Measurements from ENCODE around the gene KCTD20.
"Not testable (repeated sequence)": the region's sequence is repeated elsewhere in the genome, so short reads cannot be mapped to it uniquely, and the experiment has no call there.

Gene KCTD20

GRCh38 chr6:36430351-36430750, 12.4 kb upstream of the KCTD20 start:
- DNase-seq (no peak), ATAC-seq (replicated peaks) (no peak)
- H3K9me3 Mint-ChIP-seq: no peaks in the 10 kb centered on the region
- no peaks in the 10 kb centered on the region for H3K27me3 Mint-ChIP-seq
- no peaks in the 10 kb centered on the region for H3K4me1 Mint-ChIP-seq (ENCODE audit: low read depth in 2 of 2)
- no peaks in the 10 kb centered on the region for H3K36me3 Mint-ChIP-seq (ENCODE audit: insufficient read depth)
- no peak overlapping the region for H3K27ac Mint-ChIP-seq
- no peak overlapping the region for H3K4me3 Mint-ChIP-seq

GRCh38 chr6:36431197-36431596, 11.6 kb upstream of the KCTD20 start:
- H3K9me3 Mint-ChIP-seq: no peaks in the 10 kb centered on the region
- H3K27ac Mint-ChIP-seq: no peak overlapping the region
- H3K36me3 Mint-ChIP-seq (ENCODE audit: insufficient read depth): no peaks in the 10 kb centered on the region
- no peaks in the 10 kb centered on the region for H3K27me3 Mint-ChIP-seq
- no peak overlapping the region for H3K4me3 Mint-ChIP-seq
- DNase-seq (no peak), ATAC-seq (replicated peaks) (no peak)
- no peaks in the 10 kb centered on the region for H3K4me1 Mint-ChIP-seq (ENCODE audit: low read depth in 2 of 2)

DNA sequence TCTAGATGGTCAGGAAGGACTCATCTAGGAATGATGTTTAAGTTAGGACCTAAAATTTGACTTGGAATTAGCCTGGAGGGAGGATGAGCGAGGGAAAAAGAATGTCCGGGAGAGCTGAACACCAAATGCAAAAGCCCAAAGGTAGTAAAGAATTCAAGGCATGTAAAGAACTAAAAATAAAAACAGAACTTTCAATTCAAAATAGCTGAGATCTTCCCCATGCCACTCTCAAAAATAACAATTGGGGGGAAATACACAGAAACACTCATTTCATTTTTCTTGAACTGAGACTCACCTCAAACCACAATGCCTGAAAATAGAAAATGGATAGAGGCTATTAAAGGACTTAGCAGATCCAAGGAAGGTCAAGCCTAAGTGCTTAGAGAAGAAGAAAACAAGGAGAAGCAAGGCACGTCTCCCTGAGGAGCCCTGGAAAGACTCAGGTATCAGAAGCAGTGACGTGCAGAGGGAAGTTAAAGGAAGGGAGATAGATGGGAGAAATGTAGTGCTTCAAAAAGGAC, 10.6 kb upstream of the KCTD20 start:
- no peaks in the 10 kb centered on the region for H3K27me3 Mint-ChIP-seq
- no peaks in the 10 kb centered on the region for H3K9me3 Mint-ChIP-seq
- no peaks in the 10 kb centered on the region for H3K4me1 Mint-ChIP-seq (ENCODE audit: low read depth in 2 of 2)
- H3K4me3 Mint-ChIP-seq: no peak overlapping the region
- no peaks in the 10 kb centered on the region for H3K36me3 Mint-ChIP-seq (ENCODE audit: insufficient read depth)
- H3K27ac Mint-ChIP-seq: no peak overlapping the region
- DNase-seq (no peak), ATAC-seq (replicated peaks) (no peak)

GRCh38 chr6:36436466-36436865, 6.3 kb upstream of the KCTD20 start:
- no peaks in the 10 kb centered on the region for H3K27me3 Mint-ChIP-seq
- H3K9me3 Mint-ChIP-seq: no peaks in the 10 kb centered on the region
- peaks cover 4 to 5% of the 10 kb centered on the region in 2 donors for H3K4me1 Mint-ChIP-seq (ENCODE audit: low read depth in 2 of 2)
- DNase-seq: no peak
- H3K36me3 Mint-ChIP-seq (ENCODE audit: insufficient read depth): peaks cover 1% of the 10 kb centered on the region
- ATAC-seq (replicated peaks): no peak
- no peak overlapping the region for H3K27ac Mint-ChIP-seq
- H3K4me3 Mint-ChIP-seq: no peak overlapping the region

GRCh38 chr6:36441307-36441894, 1.4 kb upstream of the KCTD20 start:
- peak; percentile 69 for ATAC-seq (replicated peaks)
- H3K36me3 Mint-ChIP-seq (ENCODE audit: insufficient read depth): peaks cover 16% of the 10 kb centered on the region
- no peaks in the 10 kb centered on the region for H3K27me3 Mint-ChIP-seq
- peak overlapping the region; percentile 93 to 96 for H3K4me3 Mint-ChIP-seq
- H3K27ac Mint-ChIP-seq: peak overlapping the region; percentile 83 to 98
- peak; percentile 64 to 70 (median 68) for DNase-seq
- H3K4me1 Mint-ChIP-seq (ENCODE audit: low read depth in 2 of 2): peaks cover 22 to 36% of the 10 kb centered on the region in 2 donors
- H3K9me3 Mint-ChIP-seq: no peaks in the 10 kb centered on the region

DNA sequence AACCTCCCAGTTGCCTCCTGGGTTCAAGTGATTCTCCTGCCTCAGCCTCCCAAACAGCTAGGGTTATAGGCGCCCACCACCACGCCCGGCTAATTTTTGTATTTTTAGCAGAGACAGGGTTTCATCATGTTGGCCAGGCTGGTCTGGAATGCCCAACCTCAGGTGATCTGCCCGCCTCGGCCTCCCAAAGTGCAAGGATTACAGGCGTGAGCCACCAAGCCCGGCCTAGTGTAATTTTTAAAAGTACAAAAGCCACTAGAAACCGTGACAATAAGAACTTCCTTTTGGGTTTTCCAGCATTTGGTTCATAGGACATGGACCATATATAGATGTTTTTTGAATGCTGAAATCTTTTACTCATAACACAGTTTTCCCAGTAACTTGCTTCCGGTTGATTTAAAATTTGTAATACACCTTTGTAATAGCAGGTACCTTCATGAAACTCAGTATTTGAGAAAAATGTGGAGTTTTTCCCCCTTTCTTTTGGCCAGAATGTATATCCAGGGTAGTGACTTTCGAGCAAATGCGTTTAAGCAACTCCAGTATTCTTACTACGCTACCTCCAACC, 613 bp upstream of the KCTD20 start:
- DNase-seq (no peak), ATAC-seq (replicated peaks) (no peak)
- Mint-ChIP-seq H3K9me3 (no peaks in the 10 kb centered on the region), H3K27me3 (no peaks in the 10 kb centered on the region), H3K4me3 (peak overlapping the region; percentile 93 to 96), H3K27ac (peak overlapping the region; percentile 95 to 98), H3K4me1 (ENCODE audit: low read depth in 2 of 2) (peaks cover 23 to 36% of the 10 kb centered on the region in 2 donors), H3K36me3 (ENCODE audit: insufficient read depth) (peaks cover 16% of the 10 kb centered on the region)

- peak overlapping the region; percentile 93 to 96 for H3K4me3 Mint-ChIP-seq
- no peaks in the 10 kb centered on the region for H3K9me3 Mint-ChIP-seq
- ATAC-seq (replicated peaks): no peak
- DNase-seq: peak in 1 of 3 experiments; percentile 14
- H3K27ac Mint-ChIP-seq: peak overlapping the region; percentile 95 to 98
- peaks cover 16% of the 10 kb centered on the region for H3K36me3 Mint-ChIP-seq (ENCODE audit: insufficient read depth)
- H3K4me1 Mint-ChIP-seq (ENCODE audit: low read depth in 2 of 2): peaks cover 26 to 42% of the 10 kb centered on the region in 2 donors
- no peaks in the 10 kb centered on the region for H3K27me3 Mint-ChIP-seq
Observed at GRCh38 chr6:36443471-36444428, 950 bp downstream of the KCTD20 start.

DNA sequence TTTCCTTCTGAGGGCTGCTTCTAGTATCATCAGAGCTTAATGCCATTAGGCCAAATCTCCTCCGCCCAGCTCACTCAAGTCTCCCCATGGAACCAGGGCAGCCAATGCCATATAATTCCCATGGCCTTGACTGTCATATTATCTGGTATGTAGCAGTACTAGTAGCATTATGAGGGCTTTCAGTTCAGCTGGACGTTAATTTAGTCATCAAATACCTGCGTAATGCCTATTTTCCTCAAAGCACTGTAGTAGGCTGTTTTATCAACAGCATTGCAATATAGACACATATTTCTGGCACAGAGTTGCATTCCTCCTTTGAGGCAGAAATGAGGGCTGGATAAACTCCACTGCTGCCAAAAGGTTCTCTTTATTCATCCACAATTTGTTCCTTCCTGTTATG, 1.7 kb downstream of the KCTD20 start:
- Mint-ChIP-seq H3K36me3 (ENCODE audit: insufficient read depth) (peaks cover 16% of the 10 kb centered on the region), H3K9me3 (no peaks in the 10 kb centered on the region), H3K4me1 (ENCODE audit: low read depth in 2 of 2) (peaks cover 27 to 43% of the 10 kb centered on the region in 2 donors), H3K27me3 (no peaks in the 10 kb centered on the region), H3K27ac (peak overlapping the region; percentile 95 to 98), H3K4me3 (peak overlapping the region; percentile 93 to 96)
- no peak for ATAC-seq (replicated peaks)
- DNase-seq: no peak

DNA sequence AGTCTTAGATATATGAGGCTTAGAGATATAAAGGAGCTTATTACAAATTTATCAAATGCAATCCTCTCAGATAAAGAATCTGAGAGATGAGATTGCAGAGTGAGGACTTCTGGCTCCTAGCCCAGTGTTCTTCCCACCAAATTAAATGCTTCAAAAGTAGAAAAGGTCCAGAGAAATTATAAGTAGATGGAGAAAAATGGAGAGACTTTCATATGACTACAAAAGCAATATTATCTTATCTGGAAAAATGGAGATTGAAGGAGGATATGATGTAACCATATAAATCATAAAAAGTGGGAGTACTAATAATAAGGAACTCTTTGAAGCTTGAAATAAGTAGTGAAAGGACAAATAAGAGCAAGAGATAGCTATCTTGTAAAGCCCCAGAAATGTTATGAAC, 2.8 kb downstream of the KCTD20 start:
- Mint-ChIP-seq H3K27me3 (no peaks in the 10 kb centered on the region), H3K27ac (peak overlapping the region in 1 of 2 donors; percentile 98), H3K9me3 (no peaks in the 10 kb centered on the region), H3K4me3 (peak overlapping the region; percentile 93 to 96), H3K36me3 (ENCODE audit: insufficient read depth) (peaks cover 19% of the 10 kb centered on the region), H3K4me1 (ENCODE audit: low read depth in 2 of 2) (peaks cover 32 to 46% of the 10 kb centered on the region in 2 donors)
- ATAC-seq (replicated peaks) (no peak), DNase-seq (no peak)

DNA sequence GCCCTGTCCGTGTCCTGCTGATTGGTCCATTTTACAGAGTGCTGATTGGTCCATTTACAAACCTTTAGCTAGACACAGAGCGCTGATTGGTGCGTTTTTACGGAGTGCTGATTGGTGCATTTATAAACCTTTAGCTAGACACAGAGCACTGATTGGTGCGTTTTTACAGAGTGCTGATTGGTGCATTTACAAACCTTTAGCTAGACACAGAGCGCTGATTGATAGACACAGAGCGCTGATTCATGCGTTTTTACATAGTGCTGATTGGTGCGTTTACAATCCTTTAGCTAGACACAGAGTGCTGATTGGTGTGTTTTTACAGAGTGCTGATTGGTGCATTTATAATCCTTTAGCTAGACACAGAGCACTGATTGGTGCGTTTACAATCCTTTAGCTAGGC, 6.4 kb downstream of the KCTD20 start:
- not testable (repeated sequence) for H3K27me3 Mint-ChIP-seq

DNA sequence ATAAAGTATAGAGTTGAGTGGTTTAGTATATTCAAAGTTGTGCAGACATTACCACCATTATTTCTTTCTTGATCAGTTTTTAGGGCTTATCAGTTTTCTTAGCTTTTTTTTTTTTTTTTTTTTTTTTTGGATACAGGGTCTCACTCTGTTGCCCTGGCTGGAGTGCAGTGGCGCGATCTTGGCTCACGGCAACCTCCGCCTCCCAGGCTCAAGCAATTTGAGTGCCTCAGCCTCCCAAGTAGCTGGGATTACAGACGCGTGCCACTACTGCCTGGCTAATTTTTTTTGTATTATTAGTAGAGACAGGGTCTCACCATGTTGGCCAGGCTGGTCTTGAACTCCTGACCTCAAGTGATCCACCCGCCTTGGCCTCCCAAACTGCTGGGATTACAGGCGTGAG, 10.1 kb downstream of the KCTD20 start:
- peaks cover 20% of the 10 kb centered on the region in 2 donors for H3K4me1 Mint-ChIP-seq (ENCODE audit: low read depth in 2 of 2)
- not testable (repeated sequence) for H3K4me3 Mint-ChIP-seq, H3K9me3 Mint-ChIP-seq

More for the DNA sequence above, 6.4 kb downstream of the KCTD20 start:
- not testable (repeated sequence) for H3K4me3 Mint-ChIP-seq; ATAC-seq (replicated peaks); H3K9me3 Mint-ChIP-seq; H3K27ac Mint-ChIP-seq; DNase-seq
- peaks cover 25 to 26% of the 10 kb centered on the region in 2 donors for H3K4me1 Mint-ChIP-seq (ENCODE audit: low read depth in 2 of 2)
- H3K36me3 Mint-ChIP-seq (ENCODE audit: insufficient read depth): peaks cover 29% of the 10 kb centered on the region

DNA sequence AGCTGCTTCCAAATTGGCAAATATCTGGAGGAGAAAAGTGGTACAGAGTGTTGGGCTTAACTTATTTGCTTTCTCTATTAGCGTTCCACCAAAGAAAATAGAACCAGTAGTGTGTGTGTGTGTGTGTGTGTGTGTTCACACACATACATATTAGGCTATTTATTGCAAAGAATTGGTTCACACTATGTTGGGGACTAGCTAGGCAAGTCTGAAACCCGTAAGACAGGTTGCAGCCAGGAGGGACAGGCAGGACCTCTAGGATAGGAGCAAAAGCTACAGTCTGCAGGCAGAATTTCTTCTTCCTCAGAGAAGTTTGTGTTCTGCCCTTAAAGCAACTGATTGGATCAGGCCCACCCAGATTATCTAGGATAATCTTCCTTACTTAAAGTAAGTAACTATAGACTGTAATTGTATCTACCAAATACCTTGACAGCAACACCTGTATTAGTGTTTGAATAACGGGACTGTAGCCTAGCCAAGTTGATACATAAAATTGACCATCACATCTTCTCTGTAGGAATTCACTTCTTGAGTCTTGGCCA, 12.8 kb downstream of the KCTD20 start:
- no peak for ATAC-seq (replicated peaks)

More for the DNA sequence above, 10.1 kb downstream of the KCTD20 start:
- peaks cover 30% of the 10 kb centered on the region for H3K36me3 Mint-ChIP-seq (ENCODE audit: insufficient read depth)
- ATAC-seq (replicated peaks); H3K27me3 Mint-ChIP-seq; DNase-seq: not testable (repeated sequence)
- H3K27ac Mint-ChIP-seq: peak overlapping the region in 1 of 2 donors; percentile 35

GRCh38 chr6:36459501-36459900, 16.7 kb downstream of the KCTD20 start:
- no peak overlapping the region for H3K27ac Mint-ChIP-seq
- no peak overlapping the region for H3K4me3 Mint-ChIP-seq
- no peak for DNase-seq
- no peaks in the 10 kb centered on the region for H3K9me3 Mint-ChIP-seq
- ATAC-seq (replicated peaks): no peak
- H3K27me3 Mint-ChIP-seq: no peaks in the 10 kb centered on the region
- H3K36me3 Mint-ChIP-seq (ENCODE audit: insufficient read depth): peaks cover under 1% of the 10 kb centered on the region
- H3K4me1 Mint-ChIP-seq (ENCODE audit: low read depth in 2 of 2): peaks cover 23 to 37% of the 10 kb centered on the region in 2 donors

More for the DNA sequence above, 12.8 kb downstream of the KCTD20 start:
- H3K27ac Mint-ChIP-seq: no peak overlapping the region
- peaks cover 28% of the 10 kb centered on the region for H3K36me3 Mint-ChIP-seq (ENCODE audit: insufficient read depth)
- H3K4me1 Mint-ChIP-seq (ENCODE audit: low read depth in 2 of 2): peaks cover 11 to 14% of the 10 kb centered on the region in 2 donors
- no peak overlapping the region for H3K4me3 Mint-ChIP-seq
- no peaks in the 10 kb centered on the region for H3K9me3 Mint-ChIP-seq
- no peaks in the 10 kb centered on the region for H3K27me3 Mint-ChIP-seq
- DNase-seq: no peak

Measured in effector memory CD8-positive, alpha-beta T cell (primary cell).